Activated CD4-positive, CD25-positive, alpha-beta regulatory T cell treated with anti-CD3 and anti-CD28 coated beads, Interleukin-2, amount 50 U/mL, for 16 hours (primary cell): ENCODE results near the gene FRMD8.

Source experiments
- DNase-seq: peaks from one replicate; pipeline ENCODE4 v3.0.0-alpha.2; 2020; ENCODE audit warnings: low read depth, low spot score

Gene FRMD8

GRCh38 chr11:65424205-65425104, 38.0 kb downstream of the FRMD8 start:
- no peak for DNase-seq

- DNase-seq: peak; percentile 81
Measured at GRCh38 chr11:65425105-65425970, 38.9 kb downstream of the FRMD8 start.

- no peak for DNase-seq
Measured at GRCh38 chr11:65425971-65426838, 39.8 kb downstream of the FRMD8 start.

GRCh38 chr11:65426839-65427690, 40.6 kb downstream of the FRMD8 start:
- DNase-seq: no peak

GRCh38 chr11:65427691-65428577, 41.5 kb downstream of the FRMD8 start:
- DNase-seq: no peak

GRCh38 chr11:65428578-65429067, 42.2 kb downstream of the FRMD8 start:
- no peak for DNase-seq

- DNase-seq: no peak
Measured at GRCh38 chr11:65429068-65429681, 42.7 kb downstream of the FRMD8 start.

GRCh38 chr11:65429724-65430405, 43.4 kb downstream of the FRMD8 start:
- DNase-seq: no peak

GRCh38 chr11:65430406-65431217, 44.2 kb downstream of the FRMD8 start:
- no peak for DNase-seq

- DNase-seq: no peak
Measured at GRCh38 chr11:65431451-65432099, 45.1 kb downstream of the FRMD8 start.

- no peak for DNase-seq
Measured at GRCh38 chr11:65432100-65432650, 45.7 kb downstream of the FRMD8 start.

GRCh38 chr11:65432686-65433582, 46.5 kb downstream of the FRMD8 start:
- DNase-seq: no peak

- no peak for DNase-seq
Measured at GRCh38 chr11:65433657-65434056, 47.2 kb downstream of the FRMD8 start.

GRCh38 chr11:65434057-65434666, 47.7 kb downstream of the FRMD8 start:
- DNase-seq: no peak
